Endothelial cell of umbilical vein (primary cell): ENCODE data around the gene DDX31. TPM values are rescaled to one million over a fixed set of nuclear protein-coding genes. Genes with fewer than 3 reads are reported as not detected.

ENCODE experiments used
- BruUV-seq: library from RNA; stranded (reverse); fragments of 400-500 nt; replicated peaks from 2 replicates; lab custom pipeline; 2021; lab: Mats Ljungman, UMichigan
- CTCF ChIA-PET: fragments of 300-600, 350-600 bp; sonication (Branson Sonifier 250); formaldehyde crosslinking; loops from one replicate; lab custom pipeline; 2021; ENCODE audit warnings: antibody characterized with exemption, inconsistent platforms; lab: Charles Lee
- POLR2A ChIA-PET: fragments of 300-600, 350-600 bp; sonication (Branson Sonifier 250); formaldehyde crosslinking; loops from one replicate; lab custom pipeline; 2021; ENCODE audit warnings: antibody characterized with exemption, inconsistent platforms; lab: Charles Lee
- DNase-seq: peaks from one replicate; pipeline ENCODE4 v3.0.0-alpha.2; 2011; ENCODE audit warnings: low read depth, low spot score
- FAIRE-seq: peaks from 2 replicates; lab custom pipeline; 2011; peaks lifted over from hg19 to GRCh38; lab: Jason Lieb, UNC
- H2AFZ ChIP-seq: 2 replicates; pipeline ENCODE4 v1.6.0; 2012; ENCODE audit warnings: low read depth, low read length, control low read depth, inconsistent platforms
- H3K27ac ChIP-seq: 2 replicates; pipeline ENCODE4 v1.5.1; 2011; ENCODE audit warnings: low read depth, mild to moderate bottlenecking, control low read depth, low read length, moderate library complexity; ENCODE audit not compliant: insufficient read depth
- H3K27me3 ChIP-seq, 2 experiments: 2 replicates each; pipeline versions ENCODE4 v1.6.0 to v1.6.1; 2011; ENCODE audit warnings: low read length in 2 of 2, mixed read lengths in 1 of 2; ENCODE audit not compliant: control insufficient read depth in 2 of 2, insufficient read depth in 2 of 2
- H3K36me3 ChIP-seq, 2 experiments: 2 replicates in 1 of 2; 3 replicates in 1 of 2; pipeline ENCODE4 v1.5.1; 2011; ENCODE audit warnings: low read length in 2 of 2, mild to moderate bottlenecking in 1 of 2, moderate library complexity in 1 of 2; ENCODE audit not compliant: control insufficient read depth in 2 of 2, insufficient read depth in 2 of 2; ENCODE audit errors: extremely low read depth in 1 of 2
- H3K4me1 ChIP-seq: 3 replicates; pipeline ENCODE4 v1.5.1; 2011; ENCODE audit warnings: mild to moderate bottlenecking, low read length; ENCODE audit not compliant: control insufficient read depth, insufficient read depth; ENCODE audit errors: extremely low read depth
- H3K4me2 ChIP-seq: 2 replicates; pipeline ENCODE4 v1.6.1; 2011; ENCODE audit warnings: low read length, control low read depth, mixed read lengths; ENCODE audit not compliant: insufficient read depth
- H3K4me3 ChIP-seq, 3 experiments: fragments of 200-600 bp in 1 of 3; sonication (generic), shearing (Covaris generic) in 1 of 3; replicated peaks in 1 of 3; 2 replicates each; pipeline ENCODE4 v1.5.1; 2011 to 2016; ENCODE audit warnings: control low read depth in 3 of 3, low read length in 3 of 3, mild to moderate bottlenecking in 2 of 3, inconsistent platforms in 1 of 3, low read depth in 1 of 3, moderate library complexity in 1 of 3; ENCODE audit not compliant: insufficient read depth in 1 of 3
- H3K79me2 ChIP-seq: 2 replicates; pipeline ENCODE4 v1.6.0; 2012; ENCODE audit warnings: low read length, inconsistent platforms; ENCODE audit not compliant: control insufficient read depth, insufficient read depth
- H3K9ac ChIP-seq: replicated peaks from 2 replicates; pipeline ENCODE3; 2011; ENCODE audit warnings: low read length, control low read depth; ENCODE audit not compliant: insufficient read depth; ENCODE audit errors: extremely low read depth
- H3K9me1 ChIP-seq: replicated peaks from 3 replicates; pipeline ENCODE4 v1.6.0; 2011; ENCODE audit warnings: mild to moderate bottlenecking, low read length; ENCODE audit not compliant: control insufficient read depth, insufficient read depth; ENCODE audit errors: extremely low read depth
- H3K9me3 ChIP-seq: replicated peaks from 2 replicates; pipeline ENCODE4 v1.5.1; 2012; ENCODE audit warnings: low read length, inconsistent platforms; ENCODE audit not compliant: control insufficient read depth, insufficient read depth
- H4K20me1 ChIP-seq: replicated peaks from 2 replicates; pipeline ENCODE3; 2011; ENCODE audit warnings: mild to moderate bottlenecking, low read length; ENCODE audit not compliant: control insufficient read depth, insufficient read depth; ENCODE audit errors: extremely low read depth
- EZH2 ChIP-seq: IDR thresholded peaks from 2 replicates; pipeline ENCODE4 v1.6.1; 2012; ENCODE audit warnings: borderline replicate concordance, low read depth, mild to moderate bottlenecking, moderate library complexity, low read length, inconsistent platforms; ENCODE audit not compliant: severe bottlenecking
- FOS ChIP-seq: IDR thresholded peaks from 2 replicates; pipeline ENCODE4 v1.6.1; 2011; ENCODE audit warnings: mild to moderate bottlenecking, low read length, moderate library complexity, borderline replicate concordance; ENCODE audit not compliant: insufficient read depth
- GATA2 ChIP-seq: IDR thresholded peaks from 2 replicates; pipeline ENCODE4 v1.7.0; 2011; ENCODE audit warnings: low read depth, mild to moderate bottlenecking, moderate library complexity, mixed read lengths, low read length; ENCODE audit not compliant: insufficient read length, insufficient read depth
- JUN ChIP-seq: IDR thresholded peaks from 2 replicates; pipeline ENCODE4 v1.6.1; 2011; ENCODE audit warnings: borderline replicate concordance, low read depth; ENCODE audit not compliant: insufficient read length, insufficient read depth
- MYC ChIP-seq: IDR thresholded peaks from one replicate; pipeline ENCODE4 v1.6.1; 2011; ENCODE audit warnings: mild to moderate bottlenecking, low read depth, low read length
- POLR2A ChIP-seq: IDR thresholded peaks from 2 replicates; pipeline ENCODE4 v1.6.1; 2012; ENCODE audit warnings: low read depth, mild to moderate bottlenecking, control low read depth, low read length
- POLR2AphosphoS5 ChIP-seq: IDR thresholded peaks from 2 replicates; pipeline ENCODE4 v1.6.1; 2012; ENCODE audit warnings: low read depth, mild to moderate bottlenecking, control low read depth, low read length, moderate library complexity; ENCODE audit not compliant: insufficient read depth
- dilution Hi-C: fragments of 300-500 bp; cut with MboI; formaldehyde crosslinking; loops from one replicate; pipeline ENCODE4 v1.15.0; 2019; ENCODE audit warnings: low sequenced_read_pairs; ENCODE audit not compliant: extremely low pct_ligation_motif_present
- intact Hi-C: fragments of 100-400 bp; cut with micrococcal nuclease; formaldehyde crosslinking; loops from one replicate; pipeline ENCODE4 v1.10.0; 2022
- polyA plus RNA-seq, 4 experiments: library from polyadenylated mRNA; depleted of rRNA in 3 of 4; stranded (reverse) in 3 of 4; unstranded in 1 of 4; fragments of >200 nt; gene quantifications; 2 replicates each; pipeline versions ENCODE4 v1.2.1 to v1.2.3, GENCODE V29; 2011 to 2012; ENCODE audit warnings: missing spikeins in 1 of 4
- total RNA-seq: library from RNA; stranded (reverse); gene quantifications from 2 replicates; pipeline ENCODE4 v1.2.3, GENCODE V29; 2021
- TF ChIP-seq, protein P1 (sequence below), 2 donors: IDR thresholded peaks; 1 replicate in 1 of 2; 2 replicates in 1 of 2; pipeline ENCODE4 v1.5.1; 2011; ENCODE audit warnings: low read length in 2 of 2, mild to moderate bottlenecking in 2 of 2, moderate library complexity in 2 of 2, control low read depth in 1 of 2, inconsistent platforms in 1 of 2, low read depth in 1 of 2; ENCODE audit not compliant: insufficient read depth in 1 of 2; ENCODE audit errors: extremely low read depth in 1 of 2
- TF ChIP-seq, protein P2 (sequence below): IDR thresholded peaks from 2 replicates; pipeline ENCODE4 v1.6.1; 2011; ENCODE audit not compliant: insufficient read depth, insufficient read length

DDX31 gene
- total and polyA plus RNA-seq, 2 donors (not counting 3 experiments of a cell fraction or from before 2014, with no cell fraction given): 8.0 to 16.3 TPM

DNA sequence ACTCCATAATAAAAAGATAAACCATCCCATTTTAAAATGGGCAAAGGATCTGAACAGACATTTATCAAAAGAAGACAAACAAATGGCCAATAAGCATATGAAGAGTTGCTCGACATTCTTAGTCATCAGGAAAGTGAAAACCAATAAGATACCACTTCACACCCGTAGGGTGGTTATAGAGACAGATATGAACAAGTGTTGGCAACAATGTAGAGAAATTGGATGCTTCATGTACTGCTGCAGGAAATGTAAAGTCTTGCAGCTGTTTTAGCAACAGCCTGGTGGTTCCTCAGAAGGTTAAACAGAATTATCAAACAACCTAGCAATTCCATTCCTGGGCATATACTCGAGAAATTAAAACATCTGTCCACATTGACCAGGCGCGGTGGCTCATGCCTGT, 43.0 kb upstream of the DDX31 start:
- Histone ChIP-seq H3K4me1 (no peaks in the 10 kb centered on the region), H3K27me3 (peaks cover 10 to 13% of the 10 kb centered on the region in 2 experiments), H3K36me3 (no peaks in the 10 kb centered on the region), H3K4me3 (no peak overlapping the region), H3K9me3 (no peaks in the 10 kb centered on the region), H4K20me1 (no peaks in the 10 kb centered on the region), H3K79me2 (no peaks in the 10 kb centered on the region), H3K9me1 (no peaks in the 10 kb centered on the region), H2AFZ (no peak overlapping the region), H3K9ac (no peak overlapping the region), H3K4me2 (no peak overlapping the region), H3K27ac (no peak overlapping the region)
- ChIA-PET CTCF (no interaction called here), POLR2A (no interaction called here)
- DNase-seq (no peak), FAIRE-seq (no peak)
- dilution Hi-C loops (no loop called here), intact Hi-C loops (no loop called here)
- no TSS peak for BruUV-seq
- TF ChIP-seq GATA2 (no peak), JUN (no peak), FOS (no peak), EZH2 (no peak), POLR2A (no peak), MYC (no peak), POLR2AphosphoS5 (no peak)
- TF ChIP-seq, protein P1, sequence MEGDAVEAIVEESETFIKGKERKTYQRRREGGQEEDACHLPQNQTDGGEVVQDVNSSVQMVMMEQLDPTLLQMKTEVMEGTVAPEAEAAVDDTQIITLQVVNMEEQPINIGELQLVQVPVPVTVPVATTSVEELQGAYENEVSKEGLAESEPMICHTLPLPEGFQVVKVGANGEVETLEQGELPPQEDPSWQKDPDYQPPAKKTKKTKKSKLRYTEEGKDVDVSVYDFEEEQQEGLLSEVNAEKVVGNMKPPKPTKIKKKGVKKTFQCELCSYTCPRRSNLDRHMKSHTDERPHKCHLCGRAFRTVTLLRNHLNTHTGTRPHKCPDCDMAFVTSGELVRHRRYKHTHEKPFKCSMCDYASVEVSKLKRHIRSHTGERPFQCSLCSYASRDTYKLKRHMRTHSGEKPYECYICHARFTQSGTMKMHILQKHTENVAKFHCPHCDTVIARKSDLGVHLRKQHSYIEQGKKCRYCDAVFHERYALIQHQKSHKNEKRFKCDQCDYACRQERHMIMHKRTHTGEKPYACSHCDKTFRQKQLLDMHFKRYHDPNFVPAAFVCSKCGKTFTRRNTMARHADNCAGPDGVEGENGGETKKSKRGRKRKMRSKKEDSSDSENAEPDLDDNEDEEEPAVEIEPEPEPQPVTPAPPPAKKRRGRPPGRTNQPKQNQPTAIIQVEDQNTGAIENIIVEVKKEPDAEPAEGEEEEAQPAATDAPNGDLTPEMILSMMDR (IDR thresholded peaks at IDR 0.05; ENCODE audit: extremely low read depth in 1 of 2, insufficient read depth in 1 of 2, low read depth in 1 of 2, low read length in 2 of 2): no peak
- TF ChIP-seq, protein P2, sequence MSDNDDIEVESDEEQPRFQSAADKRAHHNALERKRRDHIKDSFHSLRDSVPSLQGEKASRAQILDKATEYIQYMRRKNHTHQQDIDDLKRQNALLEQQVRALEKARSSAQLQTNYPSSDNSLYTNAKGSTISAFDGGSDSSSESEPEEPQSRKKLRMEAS: no peak
